ENCODE measurements around the gene BCOR.

Gene BCOR

GRCh38 chrX:40007131-40007755 lies 90.5 kb downstream of the BCOR start:
- no peak for TF ChIP-seq CTCF (IDR thresholded peaks at IDR 0.05; ENCODE audit: extremely low read depth, insufficient read depth, missing control alignments)
- in situ Hi-C loops (cut with MboI; ENCODE audit: low pct_unique_long_range_greater_than_20kb, low sequenced_read_pairs, unreplicated experiment): loop anchor here (25.0 kb wide), 1 partner anchor 155 kb away; no protein-coding TSS in a partner anchor
- no peak for DNase-seq (ENCODE audit: low spot score)

- in situ Hi-C loops (cut with MboI; ENCODE audit: low pct_unique_long_range_greater_than_20kb, low sequenced_read_pairs, unreplicated experiment): loop anchor here (25.0 kb wide), 1 partner anchor 156 kb away; no protein-coding TSS in a partner anchor
- TF ChIP-seq CTCF (IDR thresholded peaks at IDR 0.05; ENCODE audit: extremely low read depth, insufficient read depth, missing control alignments): no peak
- no peak for DNase-seq (ENCODE audit: low spot score)
These were observed 91.4 kb downstream of the BCOR start for GRCh38 chrX:40006106-40007017.

DNA sequence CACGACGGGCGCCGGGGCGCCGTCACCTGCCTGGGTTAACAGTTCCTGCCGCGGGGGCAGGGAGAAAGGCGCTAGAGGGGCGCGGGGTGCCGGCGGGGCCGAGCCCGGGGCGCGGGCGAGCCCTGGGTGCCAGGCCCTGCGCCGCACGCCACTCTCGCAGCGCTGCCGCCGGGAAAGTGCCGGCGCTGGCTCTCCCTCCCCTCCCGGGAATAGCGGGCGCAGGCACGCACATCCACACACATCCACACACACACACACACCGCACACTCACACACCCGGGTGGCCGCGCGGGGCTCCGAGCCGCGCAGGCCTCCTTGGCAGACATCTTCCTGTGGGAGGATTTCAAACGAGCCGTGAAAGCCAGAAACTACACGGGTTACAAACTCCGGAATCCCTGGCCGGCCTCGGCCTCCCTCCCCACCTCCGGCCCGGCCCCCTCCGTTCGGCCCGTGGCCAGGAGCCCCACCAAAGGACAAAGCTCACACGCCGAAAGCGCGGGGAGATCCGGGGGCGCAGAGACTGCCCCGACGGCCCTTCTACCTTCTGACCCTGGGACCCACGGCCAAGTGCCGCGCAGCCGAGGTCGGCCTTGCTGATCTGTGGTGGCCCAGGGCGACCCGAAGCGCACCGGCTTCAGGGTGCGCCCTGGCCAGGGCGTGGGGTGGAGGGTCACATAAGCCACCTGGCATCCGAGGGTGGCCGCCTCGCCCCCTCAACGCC lies 92.3 kb downstream of the BCOR start:
- in situ Hi-C loops (cut with MboI; ENCODE audit: low pct_unique_long_range_greater_than_20kb, low sequenced_read_pairs, unreplicated experiment): loop anchor here (25.0 kb wide), 1 partner anchor 157 kb away; no protein-coding TSS in a partner anchor
- DNase-seq (ENCODE audit: low spot score): no peak
- TF ChIP-seq CTCF (IDR thresholded peaks at IDR 0.05; ENCODE audit: extremely low read depth, insufficient read depth, missing control alignments): no peak

DNA sequence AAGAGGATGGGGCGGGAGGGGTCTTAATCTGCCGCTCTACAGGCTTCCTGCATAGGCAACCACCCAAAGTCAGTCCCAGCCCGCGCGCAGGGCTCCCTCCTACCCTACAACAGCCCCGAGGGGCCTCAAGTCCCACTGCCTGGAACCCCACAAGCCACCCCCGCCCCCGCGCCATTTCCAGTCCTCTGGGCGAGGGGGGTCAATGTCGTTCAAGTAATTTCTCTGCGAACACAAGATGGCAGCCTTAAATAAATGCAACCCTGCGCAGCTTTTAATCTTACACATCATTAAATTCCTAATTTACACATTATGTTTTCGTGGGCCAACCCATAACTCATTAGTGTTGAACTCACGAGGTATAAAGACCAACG lies 92.9 kb downstream of the BCOR start:
- TF ChIP-seq CTCF (IDR thresholded peaks at IDR 0.05; ENCODE audit: extremely low read depth, insufficient read depth, missing control alignments): no peak
- DNase-seq (ENCODE audit: low spot score): no peak
- in situ Hi-C loops (cut with MboI; ENCODE audit: low pct_unique_long_range_greater_than_20kb, low sequenced_read_pairs, unreplicated experiment): loop anchor here (25.0 kb wide), 1 partner anchor 157 kb away; no protein-coding TSS in a partner anchor

DNA sequence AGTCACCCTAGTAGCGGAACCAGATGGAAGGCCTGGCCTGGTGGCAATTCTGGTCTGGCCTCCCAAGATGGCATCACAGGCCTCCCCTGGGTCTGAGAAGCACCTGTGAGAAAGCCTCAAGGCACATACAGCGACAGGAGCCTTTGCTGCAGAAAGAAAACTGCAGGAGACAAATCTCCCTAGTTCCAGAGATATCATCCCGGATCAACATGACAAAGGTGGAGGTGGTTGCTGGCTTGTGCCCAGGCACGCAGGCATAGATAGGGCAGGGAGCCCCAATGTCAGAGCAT lies 93.6 kb downstream of the BCOR start:
- in situ Hi-C loops (cut with MboI; ENCODE audit: low pct_unique_long_range_greater_than_20kb, low sequenced_read_pairs, unreplicated experiment): loop anchor here (25.0 kb wide), 1 partner anchor 158 kb away; no protein-coding TSS in a partner anchor
- no peak for TF ChIP-seq CTCF (IDR thresholded peaks at IDR 0.05; ENCODE audit: extremely low read depth, insufficient read depth, missing control alignments)
- no peak for DNase-seq (ENCODE audit: low spot score)

All from GM13977 (cell line).